HEK293 (cell line): ENCODE measurements around the gene ALPK3.

Experiments
- CTCF ChIA-PET: fragments of 350-600 bp; formaldehyde crosslinking; extraction: SDS; loops from one replicate; lab custom pipeline; 2021; ENCODE audit warnings: antibody characterized with exemption; lab: Yijun Ruan, JAX
- POLR2A ChIA-PET: fragments of 300-600 bp; formaldehyde crosslinking; extraction: SDS; loops from one replicate; lab custom pipeline; 2020; ENCODE audit warnings: antibody characterized with exemption, inconsistent platforms; lab: Yijun Ruan, JAX
- H3K27ac ChIP-seq: fragments of 200-500 bp; sonication (Bioruptor generic); 2 replicates; pipeline ENCODE4 v1.5.1; 2014; ENCODE audit warnings: low read depth, low read length, control low read depth, inconsistent platforms; ENCODE audit errors: extremely low read depth
- H3K36me3 ChIP-seq, 2 experiments: fragments of 200-500 bp in 1 of 2; sonication (Bioruptor generic) in 1 of 2; 1 replicate in 1 of 2; 2 replicates in 1 of 2; pipeline ENCODE4 v1.5.1; 2014 to 2017; ENCODE audit warnings: inconsistent platforms in 2 of 2, low read length in 2 of 2; ENCODE audit not compliant: control insufficient read depth in 2 of 2, insufficient read depth in 1 of 2
- H3K4me1 ChIP-seq: fragments of 200-500 bp; sonication (Bioruptor generic); 2 replicates; pipeline ENCODE4 v1.5.1; 2014; ENCODE audit warnings: mild to moderate bottlenecking, low read length, inconsistent platforms; ENCODE audit not compliant: control insufficient read depth, insufficient read depth
- H3K4me3 ChIP-seq: 2 replicates; pipeline ENCODE4 v1.5.1; 2011; ENCODE audit warnings: low read depth, mild to moderate bottlenecking, control low read depth, low read length, moderate library complexity
- H3K9me3 ChIP-seq: fragments of 200-500 bp; sonication (Bioruptor generic); 2 replicates; pipeline ENCODE4 v1.5.1; 2014; ENCODE audit warnings: low read depth, low read length, inconsistent platforms; ENCODE audit not compliant: control insufficient read depth, insufficient read depth
- ATF2 ChIP-seq: fragments of 450-650 bp; formaldehyde crosslinking; IDR thresholded peaks from 2 replicates; pipeline ENCODE4 v1.5.1; 2016; ENCODE audit warnings: missing biosample characterization, missing genetic modification characterization, low read depth
- BCL6B ChIP-seq: fragments of 450-650 bp; formaldehyde crosslinking; IDR thresholded peaks from 2 replicates; pipeline ENCODE4 v1.5.1; 2017; ENCODE audit warnings: missing biosample characterization, missing genetic modification characterization
- ELK4 ChIP-seq: IDR thresholded peaks from 2 replicates; pipeline ENCODE4 v1.6.1; 2011; ENCODE audit warnings: mild to moderate bottlenecking, low read depth, low read length, borderline replicate concordance
- GFI1B ChIP-seq: fragments of 450-650 bp; formaldehyde crosslinking; IDR thresholded peaks from 2 replicates; pipeline ENCODE4 v1.5.1; 2016; ENCODE audit warnings: missing biosample characterization, missing genetic modification characterization
- GLIS2 ChIP-seq: fragments of 450-650 bp; formaldehyde crosslinking; IDR thresholded peaks from 2 replicates; pipeline ENCODE4 v1.5.1; 2016; ENCODE audit warnings: missing biosample characterization, missing genetic modification characterization
- HOXD13 ChIP-seq: sonication (generic); formaldehyde crosslinking; IDR thresholded peaks from 2 replicates; pipeline ENCODE4 v1.8.0; 2022; ENCODE audit warnings: missing genetic modification reagents, borderline replicate concordance
- KLF10 ChIP-seq: fragments of 450-650 bp; IDR thresholded peaks from 2 replicates; pipeline ENCODE4 v1.5.1; 2018; ENCODE audit warnings: missing biosample characterization, mild to moderate bottlenecking, missing genetic modification characterization
- PRDM2 ChIP-seq: fragments of 450-650 bp; formaldehyde crosslinking; IDR thresholded peaks from 2 replicates; pipeline ENCODE4 v1.5.1; 2016; ENCODE audit warnings: missing biosample characterization, missing genetic modification characterization, borderline replicate concordance
- ZBTB11 ChIP-seq: fragments of 450-650 bp; formaldehyde crosslinking; conservative IDR thresholded peaks from 2 replicates; pipeline ENCODE4 v1.5.1; 2016; ENCODE audit warnings: low read depth, missing biosample characterization, missing genetic modification characterization
- ZBTB8A ChIP-seq: fragments of 450-650 bp; formaldehyde crosslinking; IDR thresholded peaks from 2 replicates; pipeline ENCODE4 v1.5.1; 2016; ENCODE audit warnings: missing biosample characterization, missing genetic modification characterization
- ZIC2 ChIP-seq: fragments of 450-650 bp; formaldehyde crosslinking; IDR thresholded peaks from 2 replicates; pipeline ENCODE4 v1.5.1; 2016; ENCODE audit warnings: missing biosample characterization, missing genetic modification characterization
- ZNF138 ChIP-seq: fragments of 450-650 bp; formaldehyde crosslinking; IDR thresholded peaks from 2 replicates; pipeline ENCODE4 v1.5.1; 2016; ENCODE audit warnings: missing biosample characterization, missing genetic modification characterization, borderline replicate concordance
- ZNF292 ChIP-seq: fragments of 450-650 bp; formaldehyde crosslinking; IDR thresholded peaks from 2 replicates; pipeline ENCODE4 v1.5.1; 2016; ENCODE audit warnings: low read depth, missing biosample characterization, missing genetic modification characterization, borderline replicate concordance
- ZNF302 ChIP-seq: fragments of 450-650 bp; formaldehyde crosslinking; IDR thresholded peaks from 2 replicates; pipeline ENCODE4 v1.5.1; 2016; ENCODE audit warnings: missing biosample characterization, missing genetic modification characterization, low read depth
- ZNF658 ChIP-seq: fragments of 450-650 bp; formaldehyde crosslinking; IDR thresholded peaks from 2 replicates; pipeline ENCODE4; 2016; ENCODE audit warnings: missing biosample characterization, missing genetic modification characterization
- ZNF692 ChIP-seq: fragments of 450-650 bp; formaldehyde crosslinking; IDR thresholded peaks from 2 replicates; pipeline ENCODE4 v1.5.1; 2016; ENCODE audit warnings: missing biosample characterization, missing genetic modification characterization
- ZNF830 ChIP-seq: fragments of 450-650 bp; IDR thresholded peaks from 2 replicates; pipeline ENCODE4 v1.5.0; 2018; ENCODE audit warnings: missing biosample characterization, missing genetic modification characterization, low read depth, mild to moderate bottlenecking, moderate library complexity
- ZSCAN5A ChIP-seq: fragments of 450-650 bp; formaldehyde crosslinking; IDR thresholded peaks from 2 replicates; pipeline ENCODE4 v1.5.1; 2016; ENCODE audit warnings: missing biosample characterization, missing genetic modification characterization

The ALPK3 gene

GRCh38 chr15:84869510-84869909, 52.4 kb downstream of the ALPK3 start (continued):
- TF ChIP-seq ZBTB11 (tag by site-specific recombination) (no peak), ZNF138 (tag by site-specific recombination) (no peak), ZNF692 (no peak), ZNF830 (tag by site-specific recombination) (no peak), PRDM2 (no peak), ZIC2 (tag by site-specific recombination) (no peak)

- Histone ChIP-seq H3K36me3 (no peaks in the 10 kb centered on the region), H3K9me3 (no peaks in the 10 kb centered on the region), H3K27ac (no peak overlapping the region), H3K4me3 (no peak overlapping the region), H3K4me1 (no peaks in the 10 kb centered on the region)
- ChIA-PET CTCF (interaction anchor here (0.7 to 1.6 kb wide), 3 partner anchors 10 to 216 kb away, joined by 4 to 5 read pairs (median 4); no protein-coding TSS in a partner anchor), POLR2A (no interaction called here)
- no peak for TF ChIP-seq ZSCAN5A
- no peak for TF ChIP-seq BCL6B
- no peak for TF ChIP-seq ZNF302 (tag by site-specific recombination)
- TF ChIP-seq ATF2 (tag by site-specific recombination), result no peak
- no peak for TF ChIP-seq ZNF658 (tag by site-specific recombination)
- TF ChIP-seq GFI1B (tag by site-specific recombination), result no peak
- no peak for TF ChIP-seq GLIS2 (tag by site-specific recombination)
- no peak for TF ChIP-seq HOXD13 (CRISPR knock-in tag)
- TF ChIP-seq ZNF292 (tag by site-specific recombination), result no peak
- no peak for TF ChIP-seq ELK4
- no peak for TF ChIP-seq ZBTB8A (tag by site-specific recombination)
- TF ChIP-seq KLF10 (tag by site-specific recombination), result no peak
Observed at GRCh38 chr15:84871428-84871985, 54.4 kb downstream of the ALPK3 start.
